HepG2 (cell line): Measurements from ENCODE around the gene UPB1. TPM values are rescaled to one million over a fixed set of nuclear protein-coding genes. Genes with fewer than 3 reads are reported as not detected.
A peak's percentile ranks its signal among the peaks of the same experiment; 100 is the strongest.

Experiments used
- CBX1 ChIP-seq: IDR thresholded peaks from one replicate; pipeline ENCODE4 v1.6.1; 2016; ENCODE audit warnings: antibody characterized with exemption, low read depth
- CHD4 ChIP-seq: fragments of 200-600 bp; sonication (generic); IDR thresholded peaks from 2 replicates; pipeline ENCODE4 v1.7.0; 2017; ENCODE audit warnings: mild to moderate bottlenecking, low read length, borderline replicate concordance
- EEA1 ChIP-seq: sonication (generic); formaldehyde crosslinking; IDR thresholded peaks from 2 replicates; pipeline ENCODE4 v1.5.1; 2020; ENCODE audit warnings: mild to moderate bottlenecking, missing genetic modification reagents, borderline replicate concordance
- ISX ChIP-seq: sonication (generic); formaldehyde crosslinking; conservative IDR thresholded peaks from 2 replicates; pipeline ENCODE4 v1.5.0; 2020; ENCODE audit warnings: missing genetic modification reagents
- KLF15 ChIP-seq: sonication (generic); formaldehyde crosslinking; IDR thresholded peaks from 2 replicates; pipeline ENCODE4 v1.8.1; 2023; ENCODE audit warnings: borderline replicate concordance, mild to moderate bottlenecking, inconsistent platforms, missing genetic modification reagents, mixed read lengths
- LCORL ChIP-seq, 2 experiments: fragments of 450-650 bp in 1 of 2; sonication (generic) in 1 of 2; formaldehyde crosslinking in 1 of 2; IDR thresholded peaks; 2 replicates each; pipeline versions ENCODE4 v1.5.0 to v1.6.1; 2017 to 2020; ENCODE audit warnings: antibody characterized with exemption in 1 of 2, missing genetic modification reagents in 1 of 2
- MEIS1 ChIP-seq: sonication (generic); formaldehyde crosslinking; IDR thresholded peaks from 2 replicates; pipeline ENCODE4 v1.9.0; 2021; ENCODE audit warnings: mild to moderate bottlenecking, missing genetic modification reagents, moderate library complexity, borderline replicate concordance
- MTERF4 ChIP-seq: sonication (generic); formaldehyde crosslinking; IDR thresholded peaks from 2 replicates; pipeline ENCODE4 v1.8.0; 2023; ENCODE audit warnings: mild to moderate bottlenecking, missing genetic modification reagents
- TBP ChIP-seq: sonication (generic); formaldehyde crosslinking; IDR thresholded peaks from 2 replicates; pipeline ENCODE4 v1.5.0; 2020; ENCODE audit warnings: missing genetic modification reagents
- TSC22D2 ChIP-seq: sonication (generic); formaldehyde crosslinking; IDR thresholded peaks from 2 replicates; pipeline ENCODE4 v1.5.1; 2020; ENCODE audit warnings: missing genetic modification reagents, mild to moderate bottlenecking, borderline replicate concordance
- ZNF251 ChIP-seq: sonication (generic); formaldehyde crosslinking; IDR thresholded peaks from 2 replicates; pipeline ENCODE4 v1.9.0; 2021; ENCODE audit warnings: mild to moderate bottlenecking, missing genetic modification reagents
- ZNF260 ChIP-seq: sonication (generic); formaldehyde crosslinking; IDR thresholded peaks from 2 replicates; pipeline ENCODE4 v1.4.0; 2020; ENCODE audit warnings: missing genetic modification reagents, low read depth, mild to moderate bottlenecking, borderline replicate concordance
- ZNF761 ChIP-seq: sonication (generic); formaldehyde crosslinking; conservative IDR thresholded peaks from 2 replicates; pipeline ENCODE4 v1.4.0; 2020; ENCODE audit warnings: mild to moderate bottlenecking, missing genetic modification reagents
- polyA plus RNA-seq, 8 experiments: library from polyadenylated mRNA; depleted of rRNA in 3 of 8; stranded (reverse) in 7 of 8; unstranded in 1 of 8; fragments of >200 nt; fragmentation: Illumina TruSeq in 4 of 8; extraction: Trizol in 4 of 8; gene quantifications; 2 replicates each; pipeline versions ENCODE4 v1.2.1 to v1.2.3, GENCODE V29; 2011 to 2016; ENCODE audit warnings: low read depth in 4 of 8, missing spikeins in 1 of 8, mixed read lengths in 1 of 8; ENCODE audit not compliant: insufficient read depth in 1 of 8
- total RNA-seq, 5 experiments: library from RNA; depleted of rRNA; stranded (reverse); fragments of >200 nt; fragmentation: Illumina TruSeq; extraction: Trizol; gene quantifications; 2 replicates each; pipeline ENCODE4 v1.2.3, GENCODE V29; 2016; ENCODE audit warnings: low read depth in 1 of 5
- TF ChIP-seq, protein P1 (sequence below): sonication (generic); formaldehyde crosslinking; IDR thresholded peaks from 2 replicates; pipeline ENCODE4 v1.8.1; 2023; ENCODE audit warnings: mild to moderate bottlenecking, inconsistent platforms, moderate library complexity, missing genetic modification reagents, borderline replicate concordance
- TF ChIP-seq, protein P2 (sequence below): sonication (generic); formaldehyde crosslinking; IDR thresholded peaks from 2 replicates; pipeline ENCODE4 v1.8.0; 2022; ENCODE audit warnings: mild to moderate bottlenecking, missing genetic modification reagents
- TF ChIP-seq, protein P3 (sequence below): sonication (generic); formaldehyde crosslinking; IDR thresholded peaks from 2 replicates; pipeline ENCODE4 v1.5.0; 2020; ENCODE audit warnings: mild to moderate bottlenecking, missing genetic modification reagents
- TF ChIP-seq, protein P4 (sequence below): sonication (generic); formaldehyde crosslinking; conservative IDR thresholded peaks from 2 replicates; pipeline ENCODE4 v1.8.0; 2022; ENCODE audit warnings: low read depth, missing genetic modification reagents
- TF ChIP-seq, protein P5 (sequence below): sonication (generic); formaldehyde crosslinking; IDR thresholded peaks from 2 replicates; pipeline ENCODE4 v1.5.0; 2020; ENCODE audit warnings: mild to moderate bottlenecking, missing genetic modification reagents

UPB1 gene
- total and polyA plus RNA-seq, 2 of the 13 experiments (the other 11 are each of a cell fraction or from before 2014, with no cell fraction given): 0.38 to 1.2 TPM

GRCh38 chr22:24564376-24565058, 69.4 kb downstream of the UPB1 start (continued):
- TF ChIP-seq MTERF4: no peak
- no peak for TF ChIP-seq MEIS1 (CRISPR knock-in tag)
- TF ChIP-seq, protein P1, sequence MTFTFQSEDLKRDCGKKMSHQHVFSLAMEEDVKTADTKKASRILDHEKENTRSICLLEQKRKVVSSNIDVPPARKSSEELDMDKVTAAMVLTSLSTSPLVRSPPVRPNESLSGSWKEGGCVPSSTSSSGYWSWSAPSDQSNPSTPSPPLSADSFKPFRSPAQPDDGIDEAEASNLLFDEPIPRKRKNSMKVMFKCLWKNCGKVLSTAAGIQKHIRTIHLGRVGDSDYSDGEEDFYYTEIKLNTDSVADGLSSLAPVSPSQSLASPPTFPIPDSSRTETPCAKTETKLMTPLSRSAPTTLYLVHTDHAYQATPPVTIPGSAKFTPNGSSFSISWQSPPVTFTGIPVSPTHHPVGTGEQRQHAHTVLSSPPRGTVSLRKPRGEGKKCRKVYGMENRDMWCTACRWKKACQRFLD (CRISPR knock-in tag): no peak
- TF ChIP-seq ISX (CRISPR knock-in tag): no peak
- TF ChIP-seq TSC22D2: no peak
- TF ChIP-seq, protein P2, sequence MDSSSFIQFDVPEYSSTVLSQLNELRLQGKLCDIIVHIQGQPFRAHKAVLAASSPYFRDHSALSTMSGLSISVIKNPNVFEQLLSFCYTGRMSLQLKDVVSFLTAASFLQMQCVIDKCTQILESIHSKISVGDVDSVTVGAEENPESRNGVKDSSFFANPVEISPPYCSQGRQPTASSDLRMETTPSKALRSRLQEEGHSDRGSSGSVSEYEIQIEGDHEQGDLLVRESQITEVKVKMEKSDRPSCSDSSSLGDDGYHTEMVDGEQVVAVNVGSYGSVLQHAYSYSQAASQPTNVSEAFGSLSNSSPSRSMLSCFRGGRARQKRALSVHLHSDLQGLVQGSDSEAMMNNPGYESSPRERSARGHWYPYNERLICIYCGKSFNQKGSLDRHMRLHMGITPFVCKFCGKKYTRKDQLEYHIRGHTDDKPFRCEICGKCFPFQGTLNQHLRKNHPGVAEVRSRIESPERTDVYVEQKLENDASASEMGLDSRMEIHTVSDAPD (CRISPR knock-in tag): no peak
- TF ChIP-seq EEA1 (CRISPR knock-in tag): no peak
- TF ChIP-seq ZNF260: no peak
- TF ChIP-seq, protein P3, sequence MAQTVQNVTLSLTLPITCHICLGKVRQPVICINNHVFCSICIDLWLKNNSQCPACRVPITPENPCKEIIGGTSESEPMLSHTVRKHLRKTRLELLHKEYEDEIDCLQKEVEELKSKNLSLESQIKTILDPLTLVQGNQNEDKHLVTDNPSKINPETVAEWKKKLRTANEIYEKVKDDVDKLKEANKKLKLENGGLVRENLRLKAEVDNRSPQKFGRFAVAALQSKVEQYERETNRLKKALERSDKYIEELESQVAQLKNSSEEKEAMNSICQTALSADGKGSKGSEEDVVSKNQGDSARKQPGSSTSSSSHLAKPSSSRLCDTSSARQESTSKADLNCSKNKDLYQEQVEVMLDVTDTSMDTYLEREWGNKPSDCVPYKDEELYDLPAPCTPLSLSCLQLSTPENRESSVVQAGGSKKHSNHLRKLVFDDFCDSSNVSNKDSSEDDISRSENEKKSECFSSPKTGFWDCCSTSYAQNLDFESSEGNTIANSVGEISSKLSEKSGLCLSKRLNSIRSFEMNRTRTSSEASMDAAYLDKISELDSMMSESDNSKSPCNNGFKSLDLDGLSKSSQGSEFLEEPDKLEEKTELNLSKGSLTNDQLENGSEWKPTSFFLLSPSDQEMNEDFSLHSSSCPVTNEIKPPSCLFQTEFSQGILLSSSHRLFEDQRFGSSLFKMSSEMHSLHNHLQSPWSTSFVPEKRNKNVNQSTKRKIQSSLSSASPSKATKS (CRISPR knock-in tag): no peak
- TF ChIP-seq TBP: no peak
- TF ChIP-seq ZNF251 (CRISPR knock-in tag): 0 out of 2 replicates have a peak, but pooled peaks have one; percentile 44
- no peak for TF ChIP-seq KLF15 (CRISPR knock-in tag)
- TF ChIP-seq, protein P4, sequence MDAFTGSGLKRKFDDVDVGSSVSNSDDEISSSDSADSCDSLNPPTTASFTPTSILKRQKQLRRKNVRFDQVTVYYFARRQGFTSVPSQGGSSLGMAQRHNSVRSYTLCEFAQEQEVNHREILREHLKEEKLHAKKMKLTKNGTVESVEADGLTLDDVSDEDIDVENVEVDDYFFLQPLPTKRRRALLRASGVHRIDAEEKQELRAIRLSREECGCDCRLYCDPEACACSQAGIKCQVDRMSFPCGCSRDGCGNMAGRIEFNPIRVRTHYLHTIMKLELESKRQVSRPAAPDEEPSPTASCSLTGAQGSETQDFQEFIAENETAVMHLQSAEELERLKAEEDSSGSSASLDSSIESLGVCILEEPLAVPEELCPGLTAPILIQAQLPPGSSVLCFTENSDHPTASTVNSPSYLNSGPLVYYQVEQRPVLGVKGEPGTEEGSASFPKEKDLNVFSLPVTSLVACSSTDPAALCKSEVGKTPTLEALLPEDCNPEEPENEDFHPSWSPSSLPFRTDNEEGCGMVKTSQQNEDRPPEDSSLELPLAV (CRISPR knock-in tag): no peak
- TF ChIP-seq CBX1: no peak
- no peak for TF ChIP-seq CHD4
- TF ChIP-seq, protein P5, sequence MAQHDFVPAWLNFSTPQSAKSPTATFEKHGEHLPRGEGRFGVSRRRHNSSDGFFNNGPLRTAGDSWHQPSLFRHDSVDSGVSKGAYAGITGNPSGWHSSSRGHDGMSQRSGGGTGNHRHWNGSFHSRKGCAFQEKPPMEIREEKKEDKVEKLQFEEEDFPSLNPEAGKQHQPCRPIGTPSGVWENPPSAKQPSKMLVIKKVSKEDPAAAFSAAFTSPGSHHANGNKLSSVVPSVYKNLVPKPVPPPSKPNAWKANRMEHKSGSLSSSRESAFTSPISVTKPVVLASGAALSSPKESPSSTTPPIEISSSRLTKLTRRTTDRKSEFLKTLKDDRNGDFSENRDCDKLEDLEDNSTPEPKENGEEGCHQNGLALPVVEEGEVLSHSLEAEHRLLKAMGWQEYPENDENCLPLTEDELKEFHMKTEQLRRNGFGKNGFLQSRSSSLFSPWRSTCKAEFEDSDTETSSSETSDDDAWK (CRISPR knock-in tag): no peak
- no peak for TF ChIP-seq ZNF761 (CRISPR knock-in tag)
- TF ChIP-seq LCORL (IDR thresholded peaks at IDR 0.05): peak; percentile 63
- peak; percentile 70; the same call in 1 of the 2 replicates for TF ChIP-seq LCORL (CRISPR knock-in tag; IDR thresholded peaks at IDR 0.05)
